Measurements from ENCODE around the gene ECT2. TPM values are rescaled to one million over a fixed set of nuclear protein-coding genes. Genes with fewer than 3 reads are reported as not detected.
A peak's percentile ranks its signal among the peaks of the same experiment; 100 is the strongest.
"Not testable (repeated sequence)": the region's sequence is repeated elsewhere in the genome, so short reads cannot be mapped to it uniquely, and the experiment has no call there.

The ECT2 gene
- total RNA-seq, 2 donors from 2014 or later: 0.99 to 1.8 TPM

DNA sequence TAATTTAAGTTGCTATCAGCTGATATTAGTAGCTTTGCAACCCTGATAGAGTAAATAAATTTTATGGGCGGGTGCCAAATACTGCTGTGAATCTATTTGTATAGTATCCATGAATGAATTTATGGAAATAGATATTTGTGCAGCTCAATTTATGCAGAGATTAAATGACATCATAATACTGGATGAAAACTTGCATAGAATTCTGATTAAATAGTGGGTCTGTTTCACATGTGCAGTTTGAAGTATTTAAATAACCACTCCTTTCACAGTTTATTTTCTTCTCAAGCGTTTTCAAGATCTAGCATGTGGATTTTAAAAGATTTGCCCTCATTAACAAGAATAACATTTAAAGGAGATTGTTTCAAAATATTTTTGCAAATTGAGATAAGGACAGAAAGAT, 70.0 kb downstream of the ECT2 start:
- intact Hi-C loops (cut with DNase I): no loop called here
- TF ChIP-seq, protein P1, sequence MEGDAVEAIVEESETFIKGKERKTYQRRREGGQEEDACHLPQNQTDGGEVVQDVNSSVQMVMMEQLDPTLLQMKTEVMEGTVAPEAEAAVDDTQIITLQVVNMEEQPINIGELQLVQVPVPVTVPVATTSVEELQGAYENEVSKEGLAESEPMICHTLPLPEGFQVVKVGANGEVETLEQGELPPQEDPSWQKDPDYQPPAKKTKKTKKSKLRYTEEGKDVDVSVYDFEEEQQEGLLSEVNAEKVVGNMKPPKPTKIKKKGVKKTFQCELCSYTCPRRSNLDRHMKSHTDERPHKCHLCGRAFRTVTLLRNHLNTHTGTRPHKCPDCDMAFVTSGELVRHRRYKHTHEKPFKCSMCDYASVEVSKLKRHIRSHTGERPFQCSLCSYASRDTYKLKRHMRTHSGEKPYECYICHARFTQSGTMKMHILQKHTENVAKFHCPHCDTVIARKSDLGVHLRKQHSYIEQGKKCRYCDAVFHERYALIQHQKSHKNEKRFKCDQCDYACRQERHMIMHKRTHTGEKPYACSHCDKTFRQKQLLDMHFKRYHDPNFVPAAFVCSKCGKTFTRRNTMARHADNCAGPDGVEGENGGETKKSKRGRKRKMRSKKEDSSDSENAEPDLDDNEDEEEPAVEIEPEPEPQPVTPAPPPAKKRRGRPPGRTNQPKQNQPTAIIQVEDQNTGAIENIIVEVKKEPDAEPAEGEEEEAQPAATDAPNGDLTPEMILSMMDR (IDR thresholded peaks at IDR 0.05): no peak
- TF ChIP-seq POLR2A (IDR thresholded peaks at IDR 0.05): no peak
- Histone ChIP-seq H3K4me3 (no peak overlapping the region), H3K27me3 (no peaks in the 10 kb centered on the region), H3K9me3 (no peaks in the 10 kb centered on the region), H3K36me3 (replicated peaks in 1 of 2; ENCODE audit: insufficient read depth in 1 of 2, low read depth in 2 of 2) (no peaks in the 10 kb centered on the region), H3K27ac (no peak overlapping the region), H3K4me1 (no peaks in the 10 kb centered on the region)
- 43 to 65% methylated on average over 2 of the region's 2 CpGs for WGBS, 2 donors
- ATAC-seq (no peak), DNase-seq (no peak)

DNA sequence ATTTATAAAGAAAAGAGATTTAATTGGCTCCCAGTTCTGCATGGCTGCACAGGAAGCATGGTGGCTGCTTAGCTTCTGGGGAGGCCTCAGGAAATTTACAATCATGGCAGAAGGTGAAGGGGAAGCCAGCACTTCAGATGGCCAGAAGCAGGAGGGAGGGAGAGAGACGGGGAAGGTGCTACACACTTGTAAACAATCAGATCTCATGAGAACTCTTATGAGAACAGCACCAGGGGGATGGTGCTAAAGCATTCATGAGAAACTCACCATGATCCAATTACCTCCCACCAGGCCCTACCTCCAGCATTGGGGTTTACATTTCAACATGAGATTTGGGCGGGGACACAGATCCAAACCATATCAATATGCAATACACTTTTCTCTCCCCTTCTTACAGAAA, 73.7 kb downstream of the ECT2 start:
- intact Hi-C loops (cut with DNase I): no loop called here
- TF ChIP-seq, protein P1 (IDR thresholded peaks at IDR 0.05): no peak
- TF ChIP-seq POLR2A (IDR thresholded peaks at IDR 0.05): no peak
- ATAC-seq (no peak), DNase-seq (no peak)
- WGBS, 2 donors: 90 to 100% methylated on average over 2 of the region's 2 CpGs
- Histone ChIP-seq H3K27me3 (no peaks in the 10 kb centered on the region), H3K27ac (no peak overlapping the region), H3K9me3 (no peaks in the 10 kb centered on the region), H3K4me1 (no peaks in the 10 kb centered on the region), H3K36me3 (replicated peaks in 1 of 2; ENCODE audit: insufficient read depth in 1 of 2, low read depth in 2 of 2) (no peaks in the 10 kb centered on the region), H3K4me3 (no peak overlapping the region)

DNA sequence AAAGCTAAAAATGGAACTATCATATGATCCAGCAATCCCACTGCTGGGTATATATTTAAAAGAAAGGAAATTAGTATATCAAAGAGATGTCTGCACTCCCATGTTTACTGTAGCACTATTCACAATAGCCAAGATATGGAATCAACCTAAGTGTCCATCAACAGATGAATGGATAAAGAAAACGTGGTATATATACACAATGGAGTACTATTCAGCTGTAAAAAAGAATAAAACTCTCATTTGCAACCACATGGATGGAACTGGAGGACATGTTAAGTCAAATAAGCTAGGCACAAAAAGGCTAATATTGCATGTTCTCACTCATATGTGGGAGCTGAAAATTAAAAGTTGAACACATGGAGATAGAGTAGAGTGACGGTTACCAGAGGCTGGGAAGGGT, 76.7 kb downstream of the ECT2 start:
- intact Hi-C loops (cut with DNase I); H3K4me3 ChIP-seq; ATAC-seq; H3K4me1 ChIP-seq; H3K36me3 ChIP-seq (replicated peaks in 1 of 2; ENCODE audit: insufficient read depth in 1 of 2, low read depth in 2 of 2); H3K27ac ChIP-seq; H3K27me3 ChIP-seq; H3K9me3 ChIP-seq; DNase-seq: not testable (repeated sequence)
- 81 to 86% methylated on average over 2 of the region's 2 CpGs for WGBS, 2 donors

DNA sequence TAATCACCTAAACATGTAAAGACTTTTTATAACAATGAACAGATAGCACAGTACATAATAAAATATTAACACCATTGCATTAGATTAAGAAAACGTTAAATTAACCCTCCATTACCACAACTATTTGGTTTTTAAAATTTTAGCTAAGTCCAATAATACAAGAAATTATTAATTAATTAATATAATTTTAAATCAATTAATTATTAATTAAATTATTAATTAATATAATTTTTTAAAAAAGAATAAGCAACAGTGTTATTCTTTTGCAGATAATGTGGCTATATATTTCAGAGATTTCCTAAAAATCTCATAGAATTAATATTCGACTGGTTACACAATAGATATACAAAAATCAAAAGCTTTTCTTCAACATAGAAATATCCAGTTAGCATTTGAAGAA, 82.5 kb downstream of the ECT2 start:
- no peaks in the 10 kb centered on the region for H3K27me3 ChIP-seq
- intact Hi-C loops (cut with DNase I): no loop called here
- ATAC-seq: no peak
- no peaks in the 10 kb centered on the region for H3K9me3 ChIP-seq
- H3K36me3 ChIP-seq (replicated peaks in 1 of 2; ENCODE audit: insufficient read depth in 1 of 2, low read depth in 2 of 2): no peaks in the 10 kb centered on the region
- H3K27ac ChIP-seq: no peak overlapping the region
- TF ChIP-seq POLR2A (IDR thresholded peaks at IDR 0.05): no peak
- TF ChIP-seq, protein P1 (IDR thresholded peaks at IDR 0.05): no peak
- WGBS, 2 donors: 72 to 77% methylated on average over 2 of the region's 2 CpGs
- no peak for DNase-seq
- no peaks in the 10 kb centered on the region for H3K4me1 ChIP-seq
- H3K4me3 ChIP-seq: no peak overlapping the region

DNA sequence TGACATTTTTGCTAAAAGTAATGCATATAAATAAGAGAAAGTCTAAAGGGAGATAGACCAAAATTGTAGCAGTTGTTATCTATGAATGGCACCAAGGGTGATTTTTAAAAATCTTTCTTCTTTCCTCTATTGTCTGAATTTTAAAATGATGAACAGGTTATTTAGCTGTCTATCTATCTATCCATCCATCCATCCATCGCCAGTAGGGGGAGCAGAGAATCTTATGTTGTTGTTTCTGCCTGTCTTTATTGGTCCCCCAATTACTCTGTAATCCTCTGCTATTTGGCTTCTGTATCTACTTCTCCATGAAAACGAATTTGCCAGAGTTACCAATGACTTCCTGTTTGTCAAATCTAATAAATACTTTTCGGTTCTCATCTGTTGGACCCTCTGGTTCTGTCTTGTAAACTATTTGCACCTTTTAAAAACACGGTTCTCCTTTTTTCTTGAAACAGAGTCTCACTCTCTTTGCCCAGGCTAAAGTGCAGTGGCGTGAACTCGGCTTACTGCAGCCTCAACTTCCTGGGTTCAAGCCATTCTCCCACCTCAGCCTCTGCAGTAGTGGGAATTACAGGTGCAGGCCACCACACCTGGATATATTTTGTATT, 86.0 kb downstream of the ECT2 start:
- Histone ChIP-seq H3K36me3 (replicated peaks in 1 of 2; ENCODE audit: insufficient read depth in 1 of 2, low read depth in 2 of 2) (no peaks in the 10 kb centered on the region), H3K4me1 (peaks cover 4% of the 10 kb centered on the region), H3K27ac (no peak overlapping the region), H3K9me3 (no peaks in the 10 kb centered on the region), H3K4me3 (no peak overlapping the region), H3K27me3 (no peaks in the 10 kb centered on the region)
- TF ChIP-seq, protein P1 (IDR thresholded peaks at IDR 0.05): peak; percentile 12 to 58 (median 47)
- no peak for TF ChIP-seq POLR2A (IDR thresholded peaks at IDR 0.05)
- intact Hi-C loops (cut with DNase I): no loop called here
- ATAC-seq: no peak
- DNase-seq: peak; percentile 35 to 57 (median 46)
- 33 to 41% methylated on average over 6 of the region's 6 CpGs for WGBS, 2 donors
